Glutamatergic neuron (in vitro differentiated cells): ENCODE measurements around the gene ARHGAP22. TPM values are rescaled to one million over a fixed set of nuclear protein-coding genes. Genes with fewer than 3 reads are reported as not detected.

Source experiments
- DNase-seq: peaks from one replicate; pipeline ENCODE4 v3.0.0; 2022
- H3K27ac Mint-ChIP-seq: one replicate; pipeline ENCODE4 v1.8.0; 2020; ENCODE audit warnings: mild to moderate bottlenecking, mixed read lengths, inconsistent platforms; ENCODE audit not compliant: unreplicated experiment
- H3K27me3 Mint-ChIP-seq: one replicate; pipeline ENCODE4 v1.8.0; 2020; ENCODE audit warnings: mild to moderate bottlenecking, moderate library complexity, mixed read lengths, inconsistent platforms; ENCODE audit not compliant: unreplicated experiment
- H3K36me3 Mint-ChIP-seq: one replicate; pipeline ENCODE4 v1.8.0; 2020; ENCODE audit warnings: mild to moderate bottlenecking, mixed read lengths, inconsistent platforms; ENCODE audit not compliant: unreplicated experiment
- H3K4me1 Mint-ChIP-seq: one replicate; pipeline ENCODE4 v1.8.0; 2020; ENCODE audit warnings: mild to moderate bottlenecking, low read depth, mixed read lengths, inconsistent platforms; ENCODE audit not compliant: unreplicated experiment
- H3K4me3 Mint-ChIP-seq: one replicate; pipeline ENCODE4 v1.8.0; 2020; ENCODE audit warnings: mild to moderate bottlenecking, mixed read lengths, inconsistent platforms; ENCODE audit not compliant: unreplicated experiment
- H3K9me3 Mint-ChIP-seq: one replicate; pipeline ENCODE4 v1.8.0; 2020; ENCODE audit warnings: mild to moderate bottlenecking, moderate library complexity, mixed read lengths, inconsistent platforms; ENCODE audit not compliant: unreplicated experiment
- total RNA-seq: library from RNA; stranded (reverse); fragmentation: NEBNext Ultra II Directional; extraction: Animal tissue kit (Norgen Biotek cat#: 25700); gene quantifications from one replicate; pipeline ENCODE4 v1.2.1, GENCODE V29; 2021; ENCODE audit not compliant: unreplicated experiment
- TF ChIP-seq, protein P1 (sequence below): fragments of 200-600 bp; sonication (generic); IDR thresholded peaks from one replicate; pipeline ENCODE4 v1.5.0; 2021; ENCODE audit not compliant: partially characterized antibody, unreplicated experiment

Gene ARHGAP22
- total RNA-seq, 1 donor from 2014 or later: 10.0 TPM

DNA sequence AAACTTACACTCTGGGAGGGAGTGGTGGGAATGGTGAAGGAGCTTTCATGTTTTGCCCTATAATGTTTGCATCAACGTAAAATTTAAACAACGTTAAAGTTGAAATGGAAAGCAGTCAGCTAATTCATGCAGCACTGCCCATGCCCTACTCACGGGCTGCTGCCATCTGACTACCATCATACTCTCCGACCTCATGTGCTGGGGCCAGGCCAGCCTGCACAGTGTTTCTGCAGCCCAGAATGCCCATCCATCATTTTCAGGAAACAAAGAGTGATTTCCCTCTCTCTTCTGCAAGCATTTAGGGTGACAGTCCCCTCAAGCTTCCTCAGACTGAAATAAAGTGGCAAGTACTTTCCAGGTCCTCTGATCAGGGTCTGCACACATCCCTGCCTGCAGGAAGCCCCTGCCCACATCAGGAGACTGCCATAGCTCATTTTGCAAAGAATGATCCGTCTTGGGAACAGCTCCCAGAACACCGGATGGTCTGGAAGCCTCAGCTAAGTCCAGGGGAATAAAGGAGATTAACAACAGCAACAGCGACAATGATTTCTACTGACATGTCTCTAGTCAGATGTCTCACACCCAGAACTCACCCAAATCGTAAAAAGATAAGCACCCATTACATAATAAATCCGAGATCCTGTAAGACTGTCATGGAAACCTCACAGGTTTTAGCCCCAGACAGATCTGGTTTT is 40.3 kb downstream of the ARHGAP22 start:
- no peaks in the 10 kb centered on the region for H3K27me3 Mint-ChIP-seq
- peaks cover 2% of the 10 kb centered on the region for H3K9me3 Mint-ChIP-seq
- no peaks in the 10 kb centered on the region for H3K36me3 Mint-ChIP-seq
- H3K4me1 Mint-ChIP-seq: no peaks in the 10 kb centered on the region
- DNase-seq: no peak
- H3K27ac Mint-ChIP-seq: no peak overlapping the region
- TF ChIP-seq, protein P1, sequence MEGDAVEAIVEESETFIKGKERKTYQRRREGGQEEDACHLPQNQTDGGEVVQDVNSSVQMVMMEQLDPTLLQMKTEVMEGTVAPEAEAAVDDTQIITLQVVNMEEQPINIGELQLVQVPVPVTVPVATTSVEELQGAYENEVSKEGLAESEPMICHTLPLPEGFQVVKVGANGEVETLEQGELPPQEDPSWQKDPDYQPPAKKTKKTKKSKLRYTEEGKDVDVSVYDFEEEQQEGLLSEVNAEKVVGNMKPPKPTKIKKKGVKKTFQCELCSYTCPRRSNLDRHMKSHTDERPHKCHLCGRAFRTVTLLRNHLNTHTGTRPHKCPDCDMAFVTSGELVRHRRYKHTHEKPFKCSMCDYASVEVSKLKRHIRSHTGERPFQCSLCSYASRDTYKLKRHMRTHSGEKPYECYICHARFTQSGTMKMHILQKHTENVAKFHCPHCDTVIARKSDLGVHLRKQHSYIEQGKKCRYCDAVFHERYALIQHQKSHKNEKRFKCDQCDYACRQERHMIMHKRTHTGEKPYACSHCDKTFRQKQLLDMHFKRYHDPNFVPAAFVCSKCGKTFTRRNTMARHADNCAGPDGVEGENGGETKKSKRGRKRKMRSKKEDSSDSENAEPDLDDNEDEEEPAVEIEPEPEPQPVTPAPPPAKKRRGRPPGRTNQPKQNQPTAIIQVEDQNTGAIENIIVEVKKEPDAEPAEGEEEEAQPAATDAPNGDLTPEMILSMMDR: no peak
- H3K4me3 Mint-ChIP-seq: no peak overlapping the region

DNA sequence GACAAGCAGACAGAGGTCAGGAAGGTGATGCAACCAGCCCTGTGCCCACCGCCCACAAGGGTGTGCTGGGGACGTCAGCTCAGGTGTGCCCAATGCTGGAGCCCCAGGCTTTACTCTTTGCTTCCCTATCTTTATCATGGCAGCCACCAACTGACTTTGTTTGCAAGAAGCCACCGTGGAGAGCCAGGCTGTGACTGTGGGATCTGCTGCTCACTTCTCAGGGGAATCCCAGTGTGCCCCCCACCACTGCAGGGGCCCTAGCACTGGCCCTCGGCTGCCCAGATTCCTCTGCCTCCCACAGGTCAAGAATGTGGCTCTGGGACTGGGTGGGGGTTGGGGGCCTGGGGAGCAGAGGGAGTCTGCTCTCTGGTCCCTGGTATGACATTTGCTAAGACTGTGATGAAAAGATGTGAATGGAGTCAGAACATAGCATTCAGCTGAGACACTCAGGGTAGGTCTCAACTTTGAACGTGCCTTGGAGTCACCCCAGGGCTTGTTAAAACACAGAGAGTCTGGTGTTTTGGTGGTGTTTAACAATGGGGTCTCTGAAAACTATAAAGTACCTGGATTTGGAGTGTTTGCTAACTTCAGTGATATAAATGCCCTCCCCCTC is 47.3 kb downstream of the ARHGAP22 start:
- Mint-ChIP-seq H3K9me3 (peaks cover 3% of the 10 kb centered on the region), H3K27me3 (no peaks in the 10 kb centered on the region), H3K4me3 (no peak overlapping the region), H3K27ac (no peak overlapping the region), H3K36me3 (no peaks in the 10 kb centered on the region), H3K4me1 (peaks cover 9% of the 10 kb centered on the region)
- DNase-seq: no peak
- TF ChIP-seq, protein P1: no peak

DNA sequence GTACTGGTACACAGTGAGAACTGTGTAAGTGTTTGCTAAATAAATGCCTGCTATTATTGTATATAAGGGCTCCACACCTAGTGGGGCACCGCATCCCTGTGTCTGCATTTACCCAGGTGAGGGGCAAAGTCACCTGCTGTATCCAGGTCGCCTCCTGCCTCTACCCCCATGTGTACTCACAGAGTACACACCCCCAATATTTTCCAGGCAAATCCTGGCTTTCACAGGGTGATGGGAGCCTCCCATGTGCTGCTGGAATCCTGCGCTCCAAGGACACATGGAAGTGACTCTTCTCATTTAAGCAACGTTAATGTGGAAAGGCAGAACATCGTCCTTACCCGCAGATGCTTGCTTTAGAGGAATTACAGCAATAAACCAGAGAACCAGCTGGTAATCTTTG is 48.2 kb downstream of the ARHGAP22 start:
- H3K27me3 Mint-ChIP-seq: peaks cover 2% of the 10 kb centered on the region
- TF ChIP-seq, protein P1: no peak
- H3K9me3 Mint-ChIP-seq: peaks cover 3% of the 10 kb centered on the region
- peaks cover 15% of the 10 kb centered on the region for H3K4me1 Mint-ChIP-seq
- H3K36me3 Mint-ChIP-seq: no peaks in the 10 kb centered on the region
- H3K4me3 Mint-ChIP-seq: no peak overlapping the region
- no peak overlapping the region for H3K27ac Mint-ChIP-seq
- no peak for DNase-seq

DNA sequence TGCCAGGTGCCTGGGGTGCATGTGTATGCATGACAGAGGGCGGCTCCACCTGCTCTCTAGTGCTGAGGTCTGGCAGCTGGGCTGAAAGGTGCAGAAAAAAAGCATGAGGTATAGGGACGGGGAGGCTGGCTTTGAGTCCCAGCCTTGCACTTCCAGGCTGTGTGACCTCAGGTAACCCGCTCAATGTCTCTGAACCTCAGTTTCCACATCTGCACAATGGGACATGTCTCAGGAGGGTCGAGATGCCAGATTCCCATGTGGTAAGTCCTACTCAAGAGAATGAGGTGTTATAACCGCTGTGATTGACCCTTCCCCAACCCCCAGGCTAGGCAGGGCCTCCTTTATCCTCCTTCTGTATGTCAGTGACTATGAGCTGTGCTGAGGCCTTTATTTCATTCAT is 48.8 kb downstream of the ARHGAP22 start:
- TF ChIP-seq, protein P1: no peak
- Mint-ChIP-seq H3K4me3 (no peak overlapping the region), H3K27ac (no peak overlapping the region), H3K27me3 (peaks cover 5% of the 10 kb centered on the region), H3K36me3 (no peaks in the 10 kb centered on the region), H3K4me1 (peaks cover 22% of the 10 kb centered on the region), H3K9me3 (peaks cover 3% of the 10 kb centered on the region)
- no peak for DNase-seq
